Measurements from ENCODE around the gene SAMSN1.

Gene SAMSN1

GRCh38 chr21:14545906-14546480 lies at the start of gene SAMSN1:
Gene SAMSN1 (minus strand): TSS chr21:14546315. CDS start chr21:14546261, 54 bp downstream.
- FAIRE-seq, result no peak

GRCh38 chr21:14595449-14595848 lies 49.3 kb upstream of the SAMSN1 start:
- FAIRE-seq, result no peak

DNA sequence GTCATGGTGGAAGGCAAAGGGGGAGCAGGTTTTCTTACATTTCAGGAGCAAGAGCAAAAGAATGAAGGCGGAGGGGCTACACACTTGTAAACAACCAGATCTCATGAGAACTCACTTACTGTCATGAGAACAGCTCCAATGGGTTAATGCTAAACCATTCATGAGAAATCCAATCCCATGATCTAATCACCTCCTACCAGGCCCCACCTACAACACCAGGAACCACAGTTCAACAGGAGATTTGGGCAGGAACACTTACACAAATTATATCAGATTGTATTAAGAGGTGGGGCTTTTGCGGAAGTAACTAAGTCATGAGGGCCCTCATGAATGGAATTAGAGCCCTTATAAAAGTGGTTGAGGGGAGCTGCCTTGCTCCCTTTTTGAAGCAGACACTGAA lies 48.9 kb upstream of the SAMSN1 start:
- FAIRE-seq, result no peak

GRCh38 chr21:14593230-14593629 lies 47.1 kb upstream of the SAMSN1 start:
- FAIRE-seq, result no peak

DNA sequence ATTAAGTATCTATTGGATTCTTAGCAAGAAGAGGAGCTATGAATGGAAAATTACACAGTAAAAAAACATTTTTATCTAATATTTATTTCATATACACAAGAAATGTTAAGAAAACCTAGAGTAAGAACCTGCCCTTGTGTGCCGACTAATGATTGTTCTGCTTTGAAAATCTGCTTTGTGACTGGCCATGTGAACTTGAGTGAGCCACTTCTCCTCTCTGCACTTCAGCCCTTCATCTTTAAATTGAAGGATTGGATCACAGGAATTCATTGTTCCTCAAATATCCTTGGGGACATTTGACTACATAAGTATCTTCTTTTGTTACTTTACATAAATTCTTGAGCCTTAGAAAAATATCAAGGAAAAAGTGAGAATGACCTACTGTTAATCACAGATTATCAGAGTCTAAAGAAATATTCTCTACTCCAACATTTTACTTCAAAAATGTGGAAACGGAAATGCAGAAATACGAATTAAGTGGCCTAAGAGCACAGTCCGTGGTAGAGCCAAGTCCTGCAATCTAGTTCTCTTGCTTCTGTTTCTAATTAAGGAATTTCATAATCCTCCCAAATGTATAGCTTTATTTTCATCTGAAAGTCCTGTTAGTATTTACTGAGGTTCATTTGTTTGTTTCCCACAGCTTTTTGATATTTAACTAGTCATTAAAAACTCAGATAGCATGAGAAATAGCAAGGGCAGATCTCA lies 46.3 kb upstream of the SAMSN1 start:
- FAIRE-seq, result no peak

DNA sequence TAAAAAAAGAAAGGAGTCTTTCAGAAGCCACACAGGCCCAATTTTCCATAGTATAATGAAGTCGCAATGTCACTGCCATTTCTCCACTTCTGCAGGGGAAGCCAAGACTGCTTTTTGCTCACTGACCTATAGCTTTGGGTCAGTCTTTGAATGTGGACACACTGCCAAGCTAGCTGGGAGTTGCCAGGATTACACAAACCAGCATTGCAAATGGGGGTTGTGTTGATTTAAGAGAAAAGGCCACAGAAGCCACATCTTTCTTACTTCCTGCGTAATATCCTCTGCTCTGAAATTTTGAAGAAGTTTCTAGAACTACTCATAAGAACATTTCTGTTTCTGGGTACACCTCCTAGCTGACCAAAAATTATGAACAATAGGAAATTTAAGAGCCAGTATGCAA lies 45.8 kb upstream of the SAMSN1 start:
- no peak for FAIRE-seq

- FAIRE-seq, result no peak
These were observed 45.3 kb upstream of the SAMSN1 start for GRCh38 chr21:14591377-14591776.

- FAIRE-seq, result no peak
These were observed 43.9 kb upstream of the SAMSN1 start for GRCh38 chr21:14589855-14590563.

- no peak for FAIRE-seq
These were observed 41.2 kb upstream of the SAMSN1 start for GRCh38 chr21:14587266-14587665.

DNA sequence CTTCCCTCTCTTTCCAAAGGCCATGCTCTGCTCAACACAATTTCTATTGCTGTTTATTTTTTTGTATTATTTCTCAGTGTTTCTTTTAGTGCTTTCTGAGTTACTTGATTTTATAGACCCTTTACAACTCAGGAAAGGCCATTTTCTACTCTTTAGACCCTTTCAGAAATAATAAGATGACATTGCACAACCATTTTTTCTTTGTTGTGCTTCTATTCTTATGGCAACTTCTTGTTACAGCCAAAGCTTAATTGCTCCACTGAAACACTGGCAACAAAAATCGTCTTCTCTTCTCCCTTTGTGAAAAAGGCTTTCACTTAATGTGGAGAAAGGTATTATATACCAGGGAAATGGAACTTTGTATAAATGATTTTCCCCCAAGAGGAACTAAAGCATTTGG lies 39.0 kb upstream of the SAMSN1 start:
- no peak for FAIRE-seq

- FAIRE-seq, result no peak
These were observed 38.4 kb upstream of the SAMSN1 start for GRCh38 chr21:14584357-14585095.

DNA sequence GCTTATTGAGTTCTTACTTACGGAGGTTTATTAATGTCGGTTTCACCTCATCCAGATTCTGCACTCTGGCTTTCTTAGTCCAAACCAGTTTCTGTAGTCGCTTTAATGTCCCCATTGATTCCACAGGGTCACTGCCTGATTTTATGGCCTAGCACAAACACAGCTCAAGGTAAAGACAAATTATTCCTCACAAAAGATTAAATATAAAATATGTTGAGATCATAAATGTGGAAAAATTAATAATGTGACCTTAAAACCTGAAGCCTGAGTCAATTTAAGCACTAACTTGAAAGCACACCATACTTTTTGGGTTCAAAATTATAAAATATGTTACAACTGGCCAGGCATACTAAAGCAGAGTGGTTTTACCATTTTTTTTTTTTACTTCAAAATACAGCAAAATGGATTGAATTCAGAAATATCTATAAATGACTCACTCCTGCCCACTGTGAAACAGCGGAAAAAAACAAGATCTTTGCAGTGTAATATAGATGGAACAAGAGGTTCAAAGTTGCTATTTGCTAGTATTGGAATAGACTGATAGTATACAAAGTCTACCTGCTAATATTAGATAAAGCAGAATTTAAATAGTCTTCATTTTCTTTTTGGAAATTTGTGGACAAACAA lies 37.6 kb upstream of the SAMSN1 start:
- FAIRE-seq, result no peak

GRCh38 chr21:14582934-14583628 lies 37.0 kb upstream of the SAMSN1 start:
- FAIRE-seq, result no peak

DNA sequence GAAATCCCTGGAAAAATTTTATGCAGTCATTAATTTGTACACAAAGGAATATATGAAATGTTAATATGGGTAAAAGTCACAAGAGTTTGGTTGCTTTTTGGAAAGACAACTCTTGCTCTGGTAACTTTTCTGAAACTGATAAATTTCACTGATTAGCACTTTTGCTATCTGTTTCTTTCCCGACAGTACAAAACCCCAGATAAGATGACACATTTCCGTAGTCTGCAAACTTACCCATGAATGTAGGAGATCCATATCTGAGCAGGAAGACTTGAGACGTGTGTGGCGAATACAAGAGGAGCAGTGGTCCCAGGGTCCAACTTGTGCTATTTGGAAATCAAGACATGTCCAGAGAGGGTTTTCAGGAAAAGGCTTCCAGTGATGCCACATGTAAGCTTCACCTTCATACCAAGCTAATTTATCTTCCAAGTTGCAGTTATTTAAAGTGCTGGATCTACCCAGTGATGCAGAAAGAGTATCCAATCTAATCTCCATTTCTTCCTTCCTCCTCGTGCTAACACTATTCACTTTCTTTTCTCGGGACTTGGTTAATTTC lies 35.9 kb upstream of the SAMSN1 start:
- FAIRE-seq, result no peak

- no peak for FAIRE-seq
These were observed 27.1 kb upstream of the SAMSN1 start for GRCh38 chr21:14573244-14573643.

DNA sequence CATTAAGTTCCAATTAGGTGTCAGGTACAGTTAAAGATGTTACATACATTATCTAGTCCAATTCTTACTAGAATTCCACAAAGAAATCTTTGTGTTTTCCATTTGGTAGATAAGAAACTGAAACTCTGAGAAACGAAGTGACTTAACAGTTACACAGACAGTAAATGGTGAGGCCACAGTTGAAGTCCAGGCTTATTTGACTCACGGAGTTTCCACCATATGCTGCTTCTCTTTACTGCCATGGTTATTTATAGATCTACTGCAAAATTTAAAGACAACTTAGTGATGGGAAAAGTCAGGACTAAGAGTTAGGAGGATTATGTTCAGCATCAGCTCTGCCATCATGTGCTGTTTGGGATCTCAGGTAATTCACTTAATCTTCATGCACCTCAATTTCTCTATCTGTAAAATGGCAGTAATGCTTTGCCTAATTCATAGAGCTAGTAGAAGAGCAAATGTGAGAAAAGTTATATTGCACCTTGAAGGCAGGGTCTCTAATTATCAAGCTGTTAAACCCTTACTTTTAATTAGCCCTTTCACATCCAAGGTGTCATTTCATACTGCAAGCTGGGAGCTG lies 26.2 kb upstream of the SAMSN1 start:
- FAIRE-seq, result no peak

- no peak for FAIRE-seq
These were observed 23.8 kb upstream of the SAMSN1 start for GRCh38 chr21:14569868-14570267.

DNA sequence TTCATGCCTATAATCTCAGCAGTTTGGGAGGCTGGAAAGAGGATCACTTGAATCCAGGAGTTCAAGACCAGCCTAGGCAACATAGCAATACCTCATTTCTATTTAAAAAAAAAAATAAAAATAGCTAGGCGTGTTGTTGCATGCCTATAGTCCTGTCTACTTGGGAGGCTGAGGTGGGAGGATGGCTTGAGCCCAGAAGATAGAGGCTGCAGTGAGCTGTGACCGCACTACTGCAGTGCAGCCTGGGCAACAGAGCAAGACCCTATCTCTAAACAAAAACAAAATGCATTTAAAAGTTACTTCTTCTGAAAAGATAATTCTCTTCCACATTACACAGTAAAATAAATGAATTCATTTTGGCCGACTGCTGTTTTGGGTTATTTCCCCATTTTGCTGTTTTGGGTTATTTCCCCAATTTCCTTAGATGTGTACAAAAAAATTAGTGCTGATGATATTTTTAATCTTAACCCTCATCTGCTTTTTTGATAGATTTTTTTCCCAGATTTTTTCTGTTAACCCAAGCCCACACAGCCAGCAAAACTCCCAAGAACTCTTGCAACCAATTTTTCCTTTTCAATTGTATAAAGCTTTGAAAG lies 23.0 kb upstream of the SAMSN1 start:
- no peak for FAIRE-seq

- FAIRE-seq, result no peak
These were observed 21.5 kb upstream of the SAMSN1 start for GRCh38 chr21:14567331-14568279.

GRCh38 chr21:14566894-14567293 lies 20.8 kb upstream of the SAMSN1 start:
- no peak for FAIRE-seq
